ENCODE measurements around the gene TUBGCP2. TPM values are rescaled to one million over a fixed set of nuclear protein-coding genes. Genes with fewer than 3 reads are reported as not detected.
"Not testable (repeated sequence)": the region's sequence is repeated elsewhere in the genome, so short reads cannot be mapped to it uniquely, and the experiment has no call there.

Gene TUBGCP2
- total RNA-seq, 1 donor from 2014 or later = 35.8 TPM

DNA sequence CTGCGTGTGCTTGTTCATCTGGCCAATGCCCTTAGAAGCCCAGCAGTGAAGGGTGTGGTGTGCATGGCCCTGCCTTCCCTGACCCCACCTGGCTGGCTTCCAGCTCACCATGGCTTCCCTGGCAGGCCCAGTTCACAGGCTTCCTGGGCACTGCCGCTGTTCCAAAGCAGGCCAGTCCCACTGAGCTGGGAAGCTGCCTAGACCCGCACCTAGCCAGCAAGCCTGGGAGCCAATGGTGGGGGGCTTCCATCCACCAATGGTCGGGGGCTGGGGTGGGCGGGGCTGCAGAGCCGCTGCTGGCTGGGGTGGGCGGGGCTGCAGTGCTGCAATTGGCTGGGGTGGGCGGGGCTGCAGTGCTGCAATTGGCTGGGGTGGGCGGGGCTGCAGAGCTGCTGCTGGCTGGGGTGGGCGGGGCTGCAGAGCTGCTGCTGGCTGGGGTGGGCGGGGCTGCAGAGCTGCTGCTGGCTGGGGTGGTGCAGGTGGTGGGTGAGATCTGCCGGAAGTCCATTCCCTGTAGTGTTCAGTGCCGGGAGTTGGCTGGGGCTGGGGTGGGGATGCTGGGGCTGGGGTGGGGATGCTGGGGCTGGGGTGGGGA, 15.6 kb upstream of the TUBGCP2 start:
- peak; percentile 69 for ATAC-seq

DNA sequence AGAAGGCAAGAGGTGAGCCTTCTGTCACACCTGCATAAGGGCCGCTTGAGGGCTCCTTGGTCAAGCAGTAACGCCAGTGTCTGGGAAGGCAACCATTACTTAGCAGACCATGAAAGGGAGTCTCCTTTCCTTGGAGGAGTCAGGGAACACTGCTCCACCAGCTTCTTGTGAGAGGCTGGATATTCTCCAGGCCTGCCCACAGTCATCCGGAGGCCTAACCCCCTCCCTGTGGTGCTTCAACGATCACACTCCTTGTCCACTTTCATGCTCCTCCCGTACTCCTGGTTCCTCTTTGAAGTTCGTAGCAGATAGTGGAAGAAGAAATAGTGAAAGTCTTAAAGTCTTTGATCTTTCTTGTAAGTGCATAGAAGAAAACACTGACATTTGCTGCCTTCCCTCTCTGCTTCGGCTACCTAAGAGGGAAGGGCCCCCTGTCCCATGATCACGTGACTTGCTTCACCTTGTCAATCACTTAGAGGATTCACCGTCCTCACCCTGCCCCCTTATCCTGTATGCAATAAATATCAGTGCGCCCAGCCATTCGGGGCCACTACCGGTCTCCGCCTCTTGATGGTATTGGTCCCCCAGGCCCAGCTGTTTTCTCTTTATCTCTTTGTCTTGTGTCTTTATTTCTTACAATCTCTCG, 13.5 kb upstream of the TUBGCP2 start:
- not testable (repeated sequence) for ATAC-seq

DNA sequence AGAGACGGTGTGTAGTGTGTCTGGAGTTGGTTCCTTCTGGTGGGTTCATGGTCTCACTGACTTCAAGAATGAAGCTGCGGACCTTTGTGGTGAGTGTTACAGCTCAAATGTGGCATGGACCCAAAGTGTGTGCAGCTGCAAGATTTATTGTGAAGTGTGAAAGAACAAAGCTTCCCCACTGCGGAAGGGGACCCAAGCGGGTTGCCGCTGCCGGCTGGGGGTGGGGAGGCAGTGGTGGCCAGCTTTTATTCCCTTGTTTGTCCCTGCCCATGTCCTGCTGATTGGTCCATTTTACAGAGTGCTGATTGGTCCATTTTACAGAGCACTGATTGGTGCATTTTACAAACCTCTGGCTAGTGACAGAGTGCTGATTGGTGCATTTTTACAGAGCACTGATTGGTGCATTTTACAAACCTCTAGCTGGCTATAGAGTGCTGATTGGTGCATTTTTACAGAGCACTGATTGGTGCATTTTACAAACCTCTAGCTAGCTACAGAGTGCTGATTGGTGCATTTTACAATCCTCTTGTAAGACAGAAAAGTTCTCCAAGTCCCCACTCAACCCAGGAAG, 12.3 kb upstream of the TUBGCP2 start:
- ATAC-seq = not testable (repeated sequence)

DNA sequence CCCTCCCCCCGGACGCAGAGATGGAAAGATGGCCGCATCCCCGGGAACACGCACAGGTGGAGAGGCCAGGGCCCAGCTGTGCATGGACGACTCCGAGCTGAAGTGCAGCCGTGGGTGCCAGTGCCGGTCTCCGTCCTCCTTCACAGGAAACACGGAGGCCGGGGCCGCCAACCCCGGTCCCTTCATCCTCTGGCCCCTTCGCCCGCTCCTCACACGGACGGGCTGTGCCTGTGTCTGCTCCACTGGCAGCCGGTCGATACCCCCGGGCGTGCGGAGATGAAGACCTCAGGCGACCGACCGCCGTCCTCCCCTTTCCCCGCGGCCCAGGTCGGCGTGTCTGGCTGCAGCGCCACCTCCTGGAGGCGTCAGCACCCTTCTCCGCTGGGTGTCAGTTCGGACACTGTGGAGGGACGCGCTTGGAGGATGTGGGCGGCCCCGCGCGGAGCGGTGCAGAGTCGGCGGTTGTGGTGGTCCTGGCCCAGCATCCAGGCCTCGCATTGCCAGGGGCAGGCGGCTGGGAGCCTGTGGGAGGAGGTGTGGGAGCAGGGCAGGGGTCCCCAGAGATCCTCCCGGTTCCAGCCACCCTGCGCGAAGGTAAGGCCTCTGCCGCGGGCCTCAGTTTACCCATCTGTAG, 9.9 kb upstream of the TUBGCP2 start:
- peak; percentile 84 for ATAC-seq

DNA sequence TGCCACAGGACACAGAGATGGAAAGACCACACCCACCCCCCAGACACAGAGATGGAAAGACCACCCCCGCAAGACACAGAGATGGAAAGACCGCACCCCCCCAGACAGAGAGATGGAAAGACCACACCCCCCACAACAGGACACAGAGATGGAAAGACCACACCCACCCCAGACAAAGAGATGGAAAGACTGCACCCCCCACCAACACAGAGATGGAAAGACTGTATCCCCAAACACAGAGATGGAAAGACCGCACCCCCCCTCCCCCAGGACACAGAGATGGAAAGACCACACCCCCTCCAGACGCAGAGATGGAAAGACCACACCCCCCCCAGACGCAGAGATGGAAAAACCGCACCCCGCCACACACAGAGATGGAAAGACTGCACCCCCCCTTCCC, 8.1 kb upstream of the TUBGCP2 start:
- ATAC-seq = no peak

DNA sequence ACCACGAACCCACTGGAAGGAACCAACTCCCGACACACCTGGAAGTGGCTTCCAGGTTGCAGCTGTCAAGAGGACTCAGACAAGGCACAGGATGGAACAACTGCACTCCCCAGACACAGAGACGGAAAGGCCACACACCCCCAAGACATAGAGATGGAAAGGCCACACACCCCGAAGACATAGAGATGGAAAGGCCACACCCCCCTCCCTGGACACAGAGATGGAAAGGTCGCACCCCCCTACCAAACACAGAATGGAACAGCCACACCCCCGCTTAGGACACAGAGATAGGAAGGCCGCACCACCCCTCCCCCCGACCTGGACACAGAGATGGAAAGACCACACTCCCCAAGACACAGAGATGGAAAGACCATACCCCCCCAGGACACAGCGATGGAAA, 7.6 kb upstream of the TUBGCP2 start:
- ATAC-seq = no peak

DNA sequence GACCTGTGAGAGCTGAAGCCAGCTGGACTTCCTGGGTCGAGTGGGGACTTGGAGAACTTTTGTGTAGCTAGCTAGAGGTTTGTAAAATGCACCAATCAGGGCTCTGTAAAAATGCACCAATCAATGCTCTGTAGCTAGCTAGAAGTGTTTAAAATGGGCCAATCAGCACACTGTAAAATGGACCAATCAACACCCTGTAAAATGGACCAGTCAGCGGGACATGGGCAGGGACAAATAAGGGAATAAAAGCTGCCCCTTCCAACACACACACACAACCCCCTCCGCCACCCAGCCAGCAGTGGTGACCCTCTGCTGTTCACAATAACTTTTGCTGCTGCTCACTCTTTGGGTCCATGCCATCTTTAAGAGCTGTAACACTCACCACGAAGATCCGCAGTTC, 7.2 kb upstream of the TUBGCP2 start:
- no peak for ATAC-seq

DNA sequence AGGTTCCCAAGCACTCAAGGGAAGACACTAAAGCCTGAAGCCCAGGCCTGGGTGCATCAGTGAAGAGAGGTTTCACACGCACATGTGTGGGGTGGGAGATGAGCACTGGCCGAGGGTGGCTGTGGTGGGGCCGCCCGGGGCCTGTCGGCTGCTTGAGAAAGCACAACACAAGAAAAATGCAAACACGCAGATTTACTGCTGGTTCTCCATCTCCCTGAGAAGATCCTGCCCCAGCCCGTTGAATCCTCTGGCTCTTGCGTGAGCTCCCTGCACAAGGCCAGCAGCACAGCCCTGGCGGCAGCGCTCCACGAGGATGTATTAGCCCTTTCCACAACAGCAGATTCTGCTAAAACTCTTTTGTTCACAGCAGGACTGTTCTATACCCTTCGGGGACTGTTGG, 6.2 kb upstream of the TUBGCP2 start:
- no peak for ATAC-seq

DNA sequence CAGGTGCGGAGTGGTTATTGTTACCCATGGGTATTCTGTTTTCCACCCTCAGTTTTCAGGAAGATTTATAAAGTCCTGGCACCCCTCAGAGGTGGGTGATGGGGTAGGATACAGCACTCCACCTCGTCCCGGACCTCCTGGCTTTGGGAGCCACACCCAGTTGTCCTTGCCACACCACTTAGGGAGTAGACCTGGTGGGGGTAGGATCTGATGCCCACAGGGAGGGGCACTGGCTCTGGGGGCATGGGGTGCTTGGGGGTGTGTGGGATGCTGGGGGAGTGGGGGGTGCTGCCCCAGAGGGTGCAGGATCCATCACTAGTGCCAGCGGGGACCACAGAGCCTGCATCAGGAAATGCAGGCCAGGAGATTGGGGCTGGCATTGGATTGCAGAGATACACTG, 4.5 kb upstream of the TUBGCP2 start:
- ATAC-seq = no peak

DNA sequence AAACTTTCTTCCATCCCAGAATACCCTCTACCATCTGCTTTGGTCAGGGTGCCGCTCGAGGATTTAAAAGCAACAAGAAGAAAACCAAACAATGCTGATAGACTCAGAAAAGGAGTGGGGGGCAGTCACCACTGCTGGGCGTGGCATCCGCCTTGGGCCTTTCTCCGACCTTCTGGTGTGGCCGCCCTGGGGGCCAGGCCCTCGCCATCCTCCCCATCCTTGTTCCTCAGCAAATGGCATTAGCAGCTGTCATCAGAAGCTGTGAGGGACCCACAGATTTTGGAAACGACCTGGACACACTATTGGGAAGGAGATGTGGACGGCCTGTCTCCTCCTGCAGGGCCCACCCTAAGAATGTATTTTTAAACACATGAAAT, 4.1 kb upstream of the TUBGCP2 start:
- ATAC-seq = no peak

DNA sequence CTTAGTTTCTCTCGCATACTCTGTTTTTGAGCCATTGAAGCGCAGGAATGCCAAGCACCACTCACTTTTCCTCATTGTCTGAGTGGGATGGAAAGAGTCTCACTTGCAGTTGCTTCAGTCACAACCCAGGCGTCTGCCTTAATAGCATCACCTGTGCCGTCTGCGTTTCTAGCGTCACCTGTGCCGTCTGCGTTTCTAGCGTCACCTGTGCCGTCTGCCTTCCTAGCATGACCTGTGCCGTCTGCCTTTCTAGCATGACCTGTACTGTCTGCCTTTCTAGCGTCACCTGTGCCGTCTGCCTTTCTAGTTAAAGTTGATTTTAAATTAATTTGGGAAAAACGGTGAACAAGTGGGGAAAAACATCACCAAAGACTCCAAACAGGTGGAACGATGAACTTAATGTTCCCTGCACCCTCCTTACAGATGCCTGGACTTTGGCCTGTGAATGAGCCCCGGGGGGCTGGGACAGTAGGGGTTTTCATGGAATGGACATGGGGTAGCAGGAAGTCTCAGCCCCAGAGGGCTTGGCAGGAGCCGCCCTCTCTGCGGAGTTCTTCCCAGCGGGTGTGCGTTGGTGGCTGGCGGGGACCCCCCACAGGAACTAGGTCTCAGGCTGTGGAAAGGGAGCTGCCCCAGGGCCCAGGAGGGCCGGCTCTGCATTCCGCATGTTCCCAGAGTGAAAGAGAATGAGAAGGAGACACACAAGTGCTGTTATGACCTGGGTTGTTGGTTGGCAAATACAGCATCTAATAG, 3.5 kb upstream of the TUBGCP2 start:
- no peak for ATAC-seq

DNA sequence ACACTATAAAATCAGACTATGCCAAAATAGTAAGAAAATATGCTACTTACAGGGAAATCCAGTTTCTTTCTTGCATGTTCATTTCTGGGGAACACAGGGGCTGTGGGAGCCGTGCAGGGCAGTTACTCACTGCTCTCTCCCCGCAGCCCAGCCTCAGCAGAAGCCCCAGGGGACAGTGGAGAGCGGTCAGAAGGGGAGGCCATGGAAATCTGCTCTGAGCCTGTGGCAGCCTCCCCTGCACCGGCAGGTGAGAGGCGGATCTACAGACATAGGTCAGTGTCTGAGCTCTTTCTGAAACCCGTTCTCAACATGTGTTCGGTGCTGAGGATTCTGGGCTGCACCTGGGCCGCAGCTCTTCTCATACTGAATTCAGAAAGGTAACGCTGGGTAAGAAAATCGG, 2.9 kb upstream of the TUBGCP2 start:
- no peak for ATAC-seq

DNA sequence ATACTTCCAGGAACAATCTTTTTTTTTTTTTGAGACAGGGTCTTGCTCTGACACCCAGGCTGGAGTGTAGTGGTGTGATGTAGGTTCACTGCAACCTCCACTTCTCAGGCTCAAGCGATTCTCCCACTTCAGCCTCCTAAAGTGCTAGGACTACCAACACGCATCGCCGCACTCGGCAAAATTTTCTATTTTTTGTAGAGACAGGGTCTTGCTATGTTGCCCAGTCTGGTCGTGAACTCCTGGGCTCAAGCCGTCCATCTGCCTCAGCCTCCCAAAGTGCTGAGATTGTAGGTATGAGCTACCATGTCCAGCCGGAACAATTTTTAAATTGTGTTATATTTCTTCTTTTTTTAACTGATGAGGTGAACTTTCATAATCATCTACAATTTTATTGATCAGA, 2.1 kb upstream of the TUBGCP2 start:
- ATAC-seq = no peak

DNA sequence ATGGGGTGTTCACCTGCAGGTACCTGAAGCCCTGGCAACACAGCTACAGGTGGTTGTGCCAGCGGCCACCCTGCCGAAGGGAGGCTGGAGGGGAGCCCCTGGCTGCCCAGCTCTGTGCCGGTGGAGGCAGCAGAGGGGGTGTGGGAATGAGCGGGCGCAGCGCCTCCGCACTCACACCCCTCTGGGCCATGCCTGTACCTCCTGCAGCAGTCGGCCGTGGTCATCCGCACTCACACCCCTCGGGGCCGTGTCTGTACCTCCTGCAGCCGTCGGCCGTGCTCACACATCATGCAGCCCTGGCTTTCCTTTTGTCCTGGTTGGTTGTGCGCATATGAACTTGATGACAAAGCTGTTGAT, 1.7 kb upstream of the TUBGCP2 start:
- ATAC-seq = no peak

DNA sequence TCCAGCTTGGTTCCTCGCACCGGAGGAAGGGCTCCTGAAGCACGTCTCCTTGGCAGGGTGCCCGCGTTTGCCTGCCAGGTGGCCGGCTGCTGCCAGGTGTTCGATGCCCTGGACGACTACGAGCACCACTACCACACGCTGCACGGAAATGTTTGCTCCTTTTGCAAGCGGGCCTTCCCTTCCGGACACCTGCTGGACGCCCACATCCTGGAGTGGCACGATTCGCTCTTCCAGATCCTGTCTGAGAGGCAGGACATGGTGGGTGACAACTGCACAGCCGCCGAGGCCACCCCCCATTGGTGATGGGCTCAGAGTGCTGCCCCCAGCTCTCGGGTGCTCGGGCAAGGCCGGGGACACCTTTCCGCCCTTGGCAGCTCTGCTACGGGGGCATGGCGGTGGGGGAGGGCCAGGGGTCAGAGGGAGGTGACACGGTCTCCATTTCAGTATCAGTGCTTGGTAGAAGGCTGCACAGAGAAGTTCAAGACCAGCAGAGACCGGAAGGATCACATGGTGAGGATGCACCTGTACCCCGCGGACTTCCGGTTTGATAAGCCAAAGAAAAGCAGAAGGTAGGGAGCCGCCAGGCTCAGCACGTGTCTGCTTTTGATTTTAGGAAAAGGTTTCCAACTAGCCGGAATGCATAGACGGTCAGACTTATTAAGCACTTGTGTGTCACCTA, 1.2 kb upstream of the TUBGCP2 start:
- no peak for ATAC-seq

DNA sequence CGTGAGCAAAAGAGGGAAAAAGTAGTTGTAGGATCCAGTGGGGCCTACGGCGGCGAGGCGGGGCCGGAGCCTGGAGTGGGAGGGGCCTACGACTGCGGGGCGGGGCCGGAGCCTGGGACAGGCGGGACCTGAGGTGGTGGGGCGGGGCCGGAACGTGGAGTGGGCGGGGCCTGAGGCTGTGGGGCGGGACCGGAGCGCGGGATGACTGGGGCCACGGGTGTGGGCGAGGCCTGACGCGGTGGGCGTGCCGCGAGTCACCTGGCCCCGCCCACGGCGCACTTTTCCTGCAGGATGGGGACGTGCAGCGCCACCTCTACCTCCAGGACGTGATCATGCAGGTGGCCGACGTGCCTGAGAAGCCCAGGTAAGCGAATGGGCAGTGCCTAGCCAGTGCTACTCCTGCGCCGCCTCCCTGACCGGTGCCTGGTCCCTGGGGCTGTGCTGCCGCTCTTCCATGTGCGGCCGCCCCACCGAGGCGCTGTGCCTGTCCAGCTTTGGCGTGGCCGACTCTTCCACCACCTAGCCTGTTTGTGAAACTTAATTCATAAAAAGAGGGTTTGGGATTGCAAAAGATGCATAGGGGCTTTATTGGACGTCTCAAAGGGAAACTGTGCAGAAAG, 538 bp upstream of the TUBGCP2 start:
- ATAC-seq = peak; percentile 97

DNA sequence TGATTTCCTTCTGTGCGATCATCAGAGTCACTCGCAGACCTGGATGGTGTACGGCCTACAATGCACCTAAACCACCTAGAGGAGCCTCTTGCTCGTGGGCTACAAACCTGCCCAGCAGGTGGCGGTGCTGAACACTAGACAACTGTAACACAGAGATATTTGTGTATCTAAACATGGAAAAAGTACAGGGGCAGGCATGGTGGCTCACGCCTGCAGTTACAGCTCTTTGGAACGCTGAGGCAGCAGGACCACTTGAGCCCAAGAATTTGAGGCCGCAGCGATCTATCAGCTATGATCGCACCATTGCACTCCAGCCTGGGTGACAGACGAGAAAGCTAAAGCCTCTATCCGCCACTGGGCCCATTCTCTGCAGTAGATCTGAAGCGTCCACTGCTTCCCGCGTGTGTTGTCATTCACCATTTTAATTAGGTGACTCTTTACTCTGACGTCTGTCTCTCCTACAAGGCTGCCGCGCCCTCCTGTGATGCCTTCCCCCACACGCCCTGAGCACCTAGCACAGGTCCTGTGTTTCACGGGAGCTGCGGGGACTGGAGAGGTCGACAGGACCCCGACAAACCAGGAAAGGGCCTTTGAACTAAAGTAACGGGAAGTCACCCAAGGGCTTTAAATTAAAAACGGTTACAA, 774 bp downstream of the TUBGCP2 start:
- ATAC-seq = peak; percentile 56

DNA sequence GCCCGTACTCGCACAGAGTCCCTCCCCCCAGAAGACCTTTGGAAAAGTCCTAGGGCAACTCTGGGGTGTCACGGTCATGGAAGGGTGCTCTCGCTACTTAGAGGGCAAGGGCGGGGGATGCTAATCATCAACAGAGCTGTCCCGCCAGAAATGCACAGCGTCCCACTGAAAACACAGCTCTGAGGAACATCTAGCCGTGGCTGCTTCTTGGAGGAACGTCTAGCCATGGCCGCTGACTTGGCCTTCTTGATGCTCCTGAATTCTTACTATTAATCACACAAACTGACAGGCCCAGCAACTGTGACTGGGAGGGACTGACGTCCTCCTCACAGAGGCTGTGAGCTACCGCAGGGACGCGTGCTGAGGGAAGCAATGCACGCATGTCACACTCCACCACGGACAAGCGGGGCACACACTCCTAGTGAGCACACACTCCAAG, 1.7 kb downstream of the TUBGCP2 start:
- no peak for ATAC-seq

DNA sequence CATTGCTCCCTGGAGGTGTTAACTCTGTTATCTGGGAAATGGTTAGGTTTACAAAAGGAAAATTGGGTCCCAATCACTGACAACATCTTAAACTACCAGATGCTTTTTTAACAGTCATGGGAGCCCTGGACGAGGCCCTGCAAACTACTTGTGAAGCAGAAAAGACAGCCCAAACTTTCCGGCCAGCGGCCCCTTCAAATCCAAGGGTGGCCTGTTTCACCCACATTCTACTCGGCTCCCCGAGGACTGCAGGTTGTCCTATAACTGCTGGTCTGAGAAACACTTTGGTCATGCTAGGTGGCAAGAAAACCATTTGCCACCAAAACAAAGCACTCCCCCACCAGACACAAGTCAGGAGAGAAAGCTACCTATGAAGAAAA, 2.6 kb downstream of the TUBGCP2 start:
- no peak for ATAC-seq

DNA sequence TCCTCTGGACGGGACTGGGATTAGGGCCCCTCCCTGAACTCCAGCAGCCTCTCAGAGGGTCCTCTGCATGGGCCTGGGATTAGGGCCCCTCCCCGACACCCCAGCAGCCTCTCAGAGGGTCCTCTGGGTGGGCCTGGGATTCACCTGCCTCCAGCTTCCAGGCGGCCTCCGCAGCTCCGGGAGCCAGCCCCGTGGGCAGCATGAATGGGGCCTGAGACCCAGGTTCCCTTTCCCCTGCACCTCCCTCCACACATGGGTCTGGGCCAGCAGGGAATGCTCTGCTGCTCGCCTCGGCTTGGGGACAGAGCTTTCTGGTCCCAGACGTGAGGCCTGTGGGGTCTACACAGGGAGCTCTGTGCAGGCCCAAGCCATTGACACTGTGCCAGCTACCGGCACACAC, 5.5 kb downstream of the TUBGCP2 start:
- ATAC-seq = no peak

DNA sequence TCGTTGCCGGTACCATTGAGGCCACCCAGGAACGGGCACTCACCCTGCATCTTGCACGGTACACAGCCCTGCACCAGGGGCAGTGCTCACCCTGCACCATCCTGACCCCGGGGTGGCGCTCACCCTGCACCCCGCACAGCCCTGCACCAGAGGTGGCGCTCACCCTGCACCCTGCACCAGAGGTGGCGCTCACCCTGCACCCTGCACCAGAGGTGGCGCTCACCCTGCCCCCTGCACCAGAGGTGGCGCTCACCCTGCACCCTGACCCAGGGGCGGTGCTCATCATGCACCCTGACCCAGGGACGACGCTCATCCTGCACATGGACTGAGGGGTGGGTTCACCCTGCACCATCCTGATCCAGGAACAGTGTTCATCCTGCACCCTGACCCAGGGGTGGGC, 6.4 kb downstream of the TUBGCP2 start:
- no peak for ATAC-seq

DNA sequence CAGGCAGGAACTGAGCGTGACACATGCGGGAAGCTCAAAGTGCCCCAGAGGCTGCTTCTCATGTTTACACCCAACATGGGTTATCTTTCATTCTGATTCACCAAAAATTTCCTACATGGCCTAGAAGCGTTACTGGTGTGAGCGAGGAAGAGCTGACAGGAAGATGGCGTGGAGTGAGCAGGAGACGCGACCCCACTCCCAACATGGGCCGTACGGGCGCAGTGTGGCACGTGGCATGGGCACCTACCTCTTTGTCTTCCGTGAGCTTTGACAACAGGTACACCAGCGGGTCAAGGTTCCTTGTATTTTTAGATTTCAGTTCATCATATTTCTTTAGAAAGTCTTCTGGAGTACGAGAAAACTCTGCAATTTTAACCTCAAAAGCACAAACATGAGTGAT, 8.9 kb downstream of the TUBGCP2 start:
- no peak for ATAC-seq

All from esophagus mucosa (tissue), 1 donor.